ENCODE data around the gene GDF10.
A peak's percentile ranks its signal among the peaks of the same experiment; 100 is the strongest.

The GDF10 gene

DNA sequence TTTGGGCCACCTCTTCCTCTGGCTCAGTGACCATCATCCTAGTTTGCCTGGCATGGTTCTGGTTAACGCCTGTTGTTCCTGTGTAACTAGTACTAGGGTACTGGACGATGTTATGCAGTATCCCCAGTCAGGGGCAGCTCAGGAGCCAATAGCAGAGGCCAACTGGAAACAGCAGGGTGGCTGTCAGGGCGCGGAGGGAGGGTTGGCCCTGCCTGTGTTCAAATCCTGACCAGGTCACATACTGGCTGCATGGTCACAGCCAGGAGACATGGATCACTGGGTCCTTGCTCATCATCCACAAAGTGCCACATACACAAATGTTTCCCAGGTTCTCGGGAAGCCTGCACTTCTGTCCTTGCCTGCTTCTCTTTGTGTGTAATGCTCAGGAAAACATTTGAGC lies 35.9 kb downstream of the GDF10 start:
- DNase-seq, result no peak

- DNase-seq, result no peak
These were observed 36.6 kb downstream of the GDF10 start for GRCh38 chr10:47336387-47337134.

GRCh38 chr10:47337310-47337709 lies 37.3 kb downstream of the GDF10 start:
- DNase-seq, result no peak

DNA sequence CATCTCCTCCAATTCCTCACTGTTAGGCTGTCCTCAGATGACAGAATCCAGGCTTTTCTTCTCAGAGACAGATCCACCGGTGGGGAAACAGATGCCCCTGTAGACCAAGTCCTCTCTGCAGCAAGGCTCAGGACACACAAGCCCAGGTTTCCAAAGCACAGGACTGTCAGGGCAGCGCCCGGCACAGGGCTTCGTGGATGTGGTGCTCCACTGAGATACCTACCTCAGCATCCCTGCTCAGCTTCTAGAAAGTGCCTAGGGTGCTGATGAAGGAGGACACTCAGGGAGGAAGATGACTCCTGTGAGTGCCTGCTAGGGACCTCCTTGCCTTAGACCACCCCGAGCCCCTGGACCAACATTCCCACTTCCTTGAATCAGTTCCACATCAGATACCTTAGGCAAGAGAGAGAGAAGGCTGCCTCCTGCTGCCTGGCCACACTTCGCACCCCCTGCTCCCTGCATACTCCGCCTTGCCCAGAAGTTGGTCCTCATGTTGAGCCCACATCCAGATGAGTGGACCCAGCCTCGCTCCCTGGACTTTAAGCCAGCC lies 39.3 kb downstream of the GDF10 start:
- no peak for DNase-seq

DNA sequence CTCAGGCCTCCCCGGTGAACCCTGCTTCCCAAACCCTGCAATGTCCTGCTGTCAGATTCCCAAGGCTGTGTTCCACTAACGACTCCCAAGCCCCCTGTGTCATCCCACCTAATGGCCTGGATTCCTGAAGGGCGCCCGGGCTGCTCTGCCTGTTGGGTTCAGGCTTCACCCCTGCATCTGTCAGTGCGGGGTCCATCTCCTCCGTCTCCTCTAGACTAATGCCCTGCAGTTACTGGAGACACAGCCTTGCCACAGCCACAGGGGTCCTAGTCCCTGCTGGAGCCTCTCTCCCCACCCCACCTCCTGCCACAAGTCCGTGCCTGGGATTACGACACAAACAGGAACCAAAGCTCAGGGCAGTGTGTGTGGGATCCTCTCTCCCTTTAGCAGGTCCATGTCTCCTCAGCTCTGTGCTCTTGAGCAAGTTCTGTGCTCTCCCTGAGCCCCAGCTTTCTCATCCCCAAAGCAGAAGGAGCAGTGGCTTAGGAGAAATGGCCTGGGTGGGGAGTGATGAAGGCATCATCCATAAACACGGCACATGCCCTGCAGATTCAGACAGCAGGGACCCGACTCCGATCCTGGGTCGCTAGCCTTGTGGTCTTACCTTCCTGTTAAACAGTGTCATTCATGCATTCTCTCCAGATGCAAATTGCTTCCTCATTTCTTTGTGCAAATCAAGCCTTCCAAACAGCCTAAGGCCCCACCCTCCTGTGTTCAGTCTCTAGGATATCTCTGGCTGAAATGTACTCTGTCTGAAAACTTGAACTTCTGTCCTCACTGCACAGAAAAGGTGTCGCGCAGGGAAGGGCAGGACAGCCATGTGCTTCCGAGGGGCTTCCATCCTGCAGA lies 40.0 kb downstream of the GDF10 start:
- no peak for DNase-seq

DNA sequence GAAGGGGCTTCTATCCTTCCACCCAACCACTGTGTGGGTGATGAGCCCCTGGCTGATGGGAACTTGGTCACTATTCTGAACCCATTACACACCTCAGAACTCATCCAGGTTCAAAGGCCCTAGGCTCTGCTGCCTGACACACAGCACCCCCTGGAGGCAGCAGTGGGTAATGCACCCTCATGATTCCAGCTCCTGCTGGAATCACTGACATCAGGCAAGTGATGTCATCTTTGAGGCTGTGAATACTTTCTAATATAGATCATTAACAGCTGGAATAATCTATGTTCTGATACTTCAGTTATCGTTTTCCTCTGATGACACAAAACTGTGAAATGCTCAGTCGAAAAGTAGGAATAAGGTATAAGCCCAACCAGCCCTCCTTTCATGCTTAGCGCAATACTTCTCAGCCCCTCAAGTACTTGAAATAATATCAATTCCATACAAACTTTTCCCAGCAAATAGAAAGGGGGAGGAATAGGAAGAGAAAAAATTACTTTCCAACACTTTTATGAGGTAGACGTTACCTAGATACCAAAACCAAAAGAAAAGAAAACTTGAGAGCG lies 40.7 kb downstream of the GDF10 start:
- DNase-seq, result peak; percentile 48

DNA sequence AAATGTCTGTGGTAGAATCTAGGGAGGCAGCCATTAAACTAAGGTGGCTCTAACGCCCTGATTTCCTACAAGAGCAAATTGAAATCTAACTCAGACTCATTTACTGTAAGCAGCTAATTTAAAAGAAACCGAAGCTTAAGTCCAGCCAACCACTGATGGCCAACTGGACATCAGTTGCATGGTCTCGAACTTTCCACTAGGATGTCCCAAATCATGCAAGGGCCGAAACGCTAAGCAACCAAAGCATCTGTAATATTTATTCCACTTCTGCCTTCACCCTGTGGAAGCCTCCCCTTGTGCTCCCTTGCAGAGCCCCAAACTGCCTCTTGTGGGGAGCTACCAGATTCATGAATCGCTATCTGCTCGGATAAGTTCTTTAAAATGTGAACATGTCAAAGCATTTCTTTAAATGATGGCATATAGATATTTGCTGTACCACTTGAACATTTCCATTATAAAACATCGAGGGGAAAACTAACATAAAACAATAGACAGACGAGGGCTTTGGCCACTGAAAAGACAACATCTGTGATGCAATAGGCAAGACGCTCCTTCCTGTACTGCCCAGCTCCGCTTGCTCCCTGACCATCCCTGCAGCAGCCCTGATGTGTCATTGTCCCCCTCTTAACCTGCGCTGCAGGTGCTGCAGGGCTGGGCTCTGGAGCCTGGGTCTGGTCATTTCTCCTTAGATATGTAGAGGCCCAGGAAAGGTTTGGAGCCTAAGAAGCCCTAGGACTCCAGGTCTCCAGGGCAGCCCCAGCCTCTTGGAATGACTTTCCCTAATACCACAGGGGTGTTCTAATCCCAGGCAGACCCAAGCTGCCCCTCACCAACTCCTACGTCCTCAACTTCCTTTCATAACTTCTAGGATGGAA lies 45.2 kb downstream of the GDF10 start:
- no peak for DNase-seq

DNA sequence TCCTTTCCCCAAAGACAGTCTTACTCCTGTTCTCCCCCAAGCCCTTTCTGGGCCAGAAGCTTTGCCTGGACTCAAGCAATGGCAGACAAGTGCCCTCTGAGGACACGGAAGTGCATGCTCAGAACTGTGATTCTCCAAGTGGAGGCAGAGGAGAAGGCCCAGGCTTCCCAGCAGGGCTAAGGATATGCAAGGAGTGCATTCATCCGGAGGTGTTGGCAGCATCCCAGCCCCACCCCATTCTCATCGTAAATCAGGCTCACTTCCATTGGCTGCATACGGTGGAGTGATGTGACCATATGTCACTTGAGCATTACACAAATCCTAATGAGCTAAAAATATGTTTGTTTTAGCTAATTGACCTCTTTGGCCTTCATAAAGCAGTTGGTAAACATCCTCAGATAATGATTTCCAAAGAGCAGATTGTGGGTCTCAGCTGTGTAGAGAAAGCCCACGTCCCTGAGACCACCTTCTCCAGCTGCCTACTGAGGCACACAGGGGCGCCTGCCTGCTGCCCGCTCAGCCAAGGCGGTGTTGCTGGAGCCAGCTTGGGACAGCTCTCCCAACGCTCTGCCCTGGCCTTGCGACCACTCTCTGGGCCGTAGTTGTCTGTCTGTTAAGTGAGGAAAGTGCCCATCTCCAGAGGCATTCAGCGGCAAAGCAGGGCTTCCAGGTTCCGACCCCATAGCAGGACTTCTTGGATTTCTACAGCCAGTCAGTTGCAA lies 46.7 kb downstream of the GDF10 start:
- no peak for DNase-seq

- DNase-seq, result no peak
These were observed 47.3 kb downstream of the GDF10 start for GRCh38 chr10:47347303-47347675.

GRCh38 chr10:47348138-47348651 lies 48.2 kb downstream of the GDF10 start, which contains the start of gene RBP3:
Gene RBP3 (plus strand): TSS chr10:47348363. CDS start chr10:47348485, 122 bp downstream.
- DNase-seq, result no peak

GRCh38 chr10:47348661-47349470 lies 48.9 kb downstream of the GDF10 start:
- no peak for DNase-seq

GRCh38 chr10:47349516-47349915 lies 49.5 kb downstream of the GDF10 start:
- no peak for DNase-seq

GRCh38 chr10:47349941-47350371 lies 50.0 kb downstream of the GDF10 start:
- no peak for DNase-seq

DNA sequence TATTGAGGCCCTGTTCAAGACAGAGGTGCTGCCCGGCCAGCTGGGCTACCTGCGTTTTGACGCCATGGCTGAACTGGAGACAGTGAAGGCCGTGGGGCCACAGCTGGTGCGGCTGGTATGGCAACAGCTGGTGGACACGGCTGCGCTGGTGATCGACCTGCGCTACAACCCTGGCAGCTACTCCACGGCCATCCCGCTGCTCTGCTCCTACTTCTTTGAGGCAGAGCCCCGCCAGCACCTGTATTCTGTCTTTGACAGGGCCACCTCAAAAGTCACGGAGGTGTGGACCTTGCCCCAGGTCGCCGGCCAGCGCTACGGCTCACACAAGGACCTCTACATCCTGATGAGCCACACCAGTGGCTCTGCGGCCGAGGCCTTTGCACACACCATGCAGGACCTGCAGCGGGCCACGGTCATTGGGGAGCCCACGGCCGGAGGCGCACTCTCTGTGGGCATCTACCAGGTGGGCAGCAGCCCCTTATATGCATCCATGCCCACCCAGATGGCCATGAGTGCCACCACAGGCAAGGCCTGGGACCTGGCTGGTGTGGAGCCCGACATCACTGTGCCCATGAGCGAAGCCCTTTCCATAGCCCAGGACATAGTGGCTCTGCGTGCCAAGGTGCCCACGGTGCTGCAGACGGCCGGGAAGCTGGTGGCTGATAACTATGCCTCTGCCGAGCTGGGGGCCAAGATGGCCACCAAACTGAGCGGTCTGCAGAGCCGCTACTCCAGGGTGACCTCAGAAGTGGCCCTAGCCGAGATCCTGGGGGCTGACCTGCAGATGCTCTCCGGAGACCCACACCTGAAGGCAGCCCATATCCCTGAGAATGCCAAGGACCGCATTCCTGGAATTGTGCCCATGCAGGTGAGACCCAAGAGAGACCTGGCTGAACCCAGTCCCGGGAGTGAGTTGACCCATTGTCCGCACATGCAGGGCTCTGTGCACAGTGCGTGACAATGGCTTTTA lies 51.0 kb downstream of the GDF10 start:
- no peak for DNase-seq

- no peak for DNase-seq
These were observed 52.2 kb downstream of the GDF10 start for GRCh38 chr10:47351899-47352815.

DNA sequence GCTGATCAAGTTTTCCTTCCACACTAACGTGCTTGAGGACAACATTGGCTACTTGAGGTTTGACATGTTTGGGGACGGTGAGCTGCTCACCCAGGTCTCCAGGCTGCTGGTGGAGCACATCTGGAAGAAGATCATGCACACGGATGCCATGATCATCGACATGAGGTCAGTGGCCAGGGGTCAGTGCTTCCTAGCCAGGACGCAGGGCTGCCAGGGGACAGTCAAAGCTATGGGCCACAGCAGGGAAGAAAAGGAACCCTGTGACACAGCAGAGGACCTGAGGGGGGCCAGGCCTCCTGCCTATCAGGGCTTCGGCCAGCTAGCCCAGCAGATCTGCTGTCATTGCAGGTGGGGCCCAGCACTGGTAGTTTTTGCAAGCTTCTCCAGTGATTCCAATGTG lies 53.4 kb downstream of the GDF10 start:
- no peak for DNase-seq

GRCh38 chr10:47354165-47354564 lies 54.2 kb downstream of the GDF10 start:
- DNase-seq, result no peak

- DNase-seq, result no peak
These were observed 54.9 kb downstream of the GDF10 start for GRCh38 chr10:47354900-47355299.

All from central memory CD4-positive, alpha-beta T cell (primary cell).